Measurements from ENCODE around the gene TUBGCP4. TPM values are rescaled to one million over a fixed set of nuclear protein-coding genes. Genes with fewer than 3 reads are reported as not detected.

TUBGCP4 gene
- total RNA-seq, 1 experiment from 2014 or later, result 31.9 TPM

DNA sequence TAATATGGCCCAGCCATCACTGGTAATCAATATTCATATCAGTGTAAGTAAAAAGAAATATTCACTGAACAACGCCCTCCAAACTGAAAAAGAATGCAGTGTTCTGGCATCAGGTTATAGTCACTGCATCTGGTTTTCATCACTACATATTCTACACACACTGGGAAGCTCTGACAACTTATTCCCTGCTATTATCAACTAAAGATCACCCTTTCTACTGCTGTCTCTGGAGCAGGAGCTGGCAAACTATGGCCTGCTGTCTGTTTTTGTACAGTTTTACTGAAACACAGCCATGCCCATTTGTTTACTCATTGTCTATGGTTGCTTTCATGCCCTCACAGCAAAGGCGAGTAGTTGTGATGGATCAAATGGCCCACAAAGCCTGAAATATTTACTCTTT is 35.3 kb downstream of the TUBGCP4 start:
- H3K27ac ChIP-seq (ENCODE audit: low read length), result no peak overlapping the region
- no peak overlapping the region for H3K4me3 ChIP-seq (ENCODE audit: low read depth in 2 of 2, low read length in 2 of 2)
- TSS peak; percentile 49 for BruUV-seq (replicated peaks)
- TF ChIP-seq, protein P1, sequence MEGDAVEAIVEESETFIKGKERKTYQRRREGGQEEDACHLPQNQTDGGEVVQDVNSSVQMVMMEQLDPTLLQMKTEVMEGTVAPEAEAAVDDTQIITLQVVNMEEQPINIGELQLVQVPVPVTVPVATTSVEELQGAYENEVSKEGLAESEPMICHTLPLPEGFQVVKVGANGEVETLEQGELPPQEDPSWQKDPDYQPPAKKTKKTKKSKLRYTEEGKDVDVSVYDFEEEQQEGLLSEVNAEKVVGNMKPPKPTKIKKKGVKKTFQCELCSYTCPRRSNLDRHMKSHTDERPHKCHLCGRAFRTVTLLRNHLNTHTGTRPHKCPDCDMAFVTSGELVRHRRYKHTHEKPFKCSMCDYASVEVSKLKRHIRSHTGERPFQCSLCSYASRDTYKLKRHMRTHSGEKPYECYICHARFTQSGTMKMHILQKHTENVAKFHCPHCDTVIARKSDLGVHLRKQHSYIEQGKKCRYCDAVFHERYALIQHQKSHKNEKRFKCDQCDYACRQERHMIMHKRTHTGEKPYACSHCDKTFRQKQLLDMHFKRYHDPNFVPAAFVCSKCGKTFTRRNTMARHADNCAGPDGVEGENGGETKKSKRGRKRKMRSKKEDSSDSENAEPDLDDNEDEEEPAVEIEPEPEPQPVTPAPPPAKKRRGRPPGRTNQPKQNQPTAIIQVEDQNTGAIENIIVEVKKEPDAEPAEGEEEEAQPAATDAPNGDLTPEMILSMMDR (IDR thresholded peaks at IDR 0.05), result no peak
- no peak; the same call in none of the 2 replicates for TF ChIP-seq POLR2AphosphoS5 (IDR thresholded peaks at IDR 0.05; ENCODE audit: low read depth, low read length)
- TF ChIP-seq TCF7L2 (IDR thresholded peaks at IDR 0.05; ENCODE audit: low read depth, low read length), result no peak
- TF ChIP-seq SIN3A (IDR thresholded peaks at IDR 0.05; ENCODE audit: borderline replicate concordance, insufficient read depth, low read depth, low read length), result no peak
- TF ChIP-seq, protein P2, sequence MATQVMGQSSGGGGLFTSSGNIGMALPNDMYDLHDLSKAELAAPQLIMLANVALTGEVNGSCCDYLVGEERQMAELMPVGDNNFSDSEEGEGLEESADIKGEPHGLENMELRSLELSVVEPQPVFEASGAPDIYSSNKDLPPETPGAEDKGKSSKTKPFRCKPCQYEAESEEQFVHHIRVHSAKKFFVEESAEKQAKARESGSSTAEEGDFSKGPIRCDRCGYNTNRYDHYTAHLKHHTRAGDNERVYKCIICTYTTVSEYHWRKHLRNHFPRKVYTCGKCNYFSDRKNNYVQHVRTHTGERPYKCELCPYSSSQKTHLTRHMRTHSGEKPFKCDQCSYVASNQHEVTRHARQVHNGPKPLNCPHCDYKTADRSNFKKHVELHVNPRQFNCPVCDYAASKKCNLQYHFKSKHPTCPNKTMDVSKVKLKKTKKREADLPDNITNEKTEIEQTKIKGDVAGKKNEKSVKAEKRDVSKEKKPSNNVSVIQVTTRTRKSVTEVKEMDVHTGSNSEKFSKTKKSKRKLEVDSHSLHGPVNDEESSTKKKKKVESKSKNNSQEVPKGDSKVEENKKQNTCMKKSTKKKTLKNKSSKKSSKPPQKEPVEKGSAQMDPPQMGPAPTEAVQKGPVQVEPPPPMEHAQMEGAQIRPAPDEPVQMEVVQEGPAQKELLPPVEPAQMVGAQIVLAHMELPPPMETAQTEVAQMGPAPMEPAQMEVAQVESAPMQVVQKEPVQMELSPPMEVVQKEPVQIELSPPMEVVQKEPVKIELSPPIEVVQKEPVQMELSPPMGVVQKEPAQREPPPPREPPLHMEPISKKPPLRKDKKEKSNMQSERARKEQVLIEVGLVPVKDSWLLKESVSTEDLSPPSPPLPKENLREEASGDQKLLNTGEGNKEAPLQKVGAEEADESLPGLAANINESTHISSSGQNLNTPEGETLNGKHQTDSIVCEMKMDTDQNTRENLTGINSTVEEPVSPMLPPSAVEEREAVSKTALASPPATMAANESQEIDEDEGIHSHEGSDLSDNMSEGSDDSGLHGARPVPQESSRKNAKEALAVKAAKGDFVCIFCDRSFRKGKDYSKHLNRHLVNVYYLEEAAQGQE (IDR thresholded peaks at IDR 0.05; ENCODE audit: insufficient read depth in 1 of 2, low read depth in 2 of 2, low read length in 1 of 2), result no peak
- ATAC-seq (no peak), DNase-seq (ENCODE audit: low read depth, low spot score) (no peak)
- ChIA-PET POLR2A (interaction anchor here (0.6 kb wide), 1 partner anchor 33 kb away, joined by 7 read pairs; no protein-coding TSS in a partner anchor), CTCF (no interaction called here)
- no peaks in the 10 kb centered on the region for H3K27me3 ChIP-seq (ENCODE audit: control insufficient read depth, insufficient read depth, low read length)
- H3K9me3 ChIP-seq (ENCODE audit: control insufficient read depth, insufficient read depth, low read depth, low read length), result no peaks in the 10 kb centered on the region
- peaks cover 50% of the 10 kb centered on the region for H3K36me3 ChIP-seq (ENCODE audit: control insufficient read depth, insufficient read depth, low read length)
- intact Hi-C loops (cut with micrococcal nuclease; ENCODE audit: unreplicated experiment) (no loop called here), in situ Hi-C loops (cut with HindIII; ENCODE audit: low pct_unique_long_range_greater_than_20kb, low sequenced_read_pairs) (no loop called here)
- no peaks in the 10 kb centered on the region for H3K4me1 ChIP-seq (ENCODE audit: control insufficient read depth, insufficient read depth, low read length)

DNA sequence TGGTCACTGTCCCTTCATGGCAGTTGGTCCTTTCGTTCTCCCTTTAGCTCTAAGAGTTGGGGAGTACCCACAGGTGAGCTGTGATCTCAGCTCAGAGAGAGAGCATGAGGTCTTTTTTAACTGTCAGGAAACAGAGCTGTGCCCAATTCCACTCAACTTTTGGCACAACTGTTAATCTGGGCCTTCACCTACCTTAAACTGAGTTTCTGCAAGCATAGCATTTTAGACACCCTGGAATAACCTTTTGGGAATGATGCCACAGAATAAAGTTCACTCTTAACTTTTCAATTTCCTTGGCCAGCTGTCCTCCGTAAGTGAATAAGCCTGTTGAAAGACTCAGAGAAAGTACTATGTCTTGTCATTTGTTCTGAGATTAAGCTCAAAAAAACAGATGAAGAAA is 35.9 kb downstream of the TUBGCP4 start:
- ChIA-PET POLR2A (no interaction called here), CTCF (no interaction called here)
- in situ Hi-C loops (cut with HindIII; ENCODE audit: low pct_unique_long_range_greater_than_20kb, low sequenced_read_pairs), result no loop called here
- H3K27ac ChIP-seq (ENCODE audit: low read length), result no peak overlapping the region
- H3K9me3 ChIP-seq (ENCODE audit: control insufficient read depth, insufficient read depth, low read depth, low read length), result no peaks in the 10 kb centered on the region
- intact Hi-C loops (cut with micrococcal nuclease; ENCODE audit: unreplicated experiment), result no loop called here
- no peaks in the 10 kb centered on the region for H3K27me3 ChIP-seq (ENCODE audit: control insufficient read depth, insufficient read depth, low read length)
- no peak overlapping the region for H3K4me3 ChIP-seq (ENCODE audit: low read depth in 2 of 2, low read length in 2 of 2)
- TSS peak; percentile 29 for BruUV-seq (replicated peaks)
- H3K4me1 ChIP-seq (ENCODE audit: control insufficient read depth, insufficient read depth, low read length), result no peaks in the 10 kb centered on the region
- peaks cover 50% of the 10 kb centered on the region for H3K36me3 ChIP-seq (ENCODE audit: control insufficient read depth, insufficient read depth, low read length)
- DNase-seq (ENCODE audit: low read depth, low spot score) (no peak), ATAC-seq (no peak)
- TF ChIP-seq TCF7L2 (IDR thresholded peaks at IDR 0.05; ENCODE audit: low read depth, low read length) (no peak), SIN3A (IDR thresholded peaks at IDR 0.05; ENCODE audit: borderline replicate concordance, insufficient read depth, low read depth, low read length) (no peak), POLR2AphosphoS5 (IDR thresholded peaks at IDR 0.05; ENCODE audit: low read depth, low read length) (no peak)
- TF ChIP-seq, protein P1 (IDR thresholded peaks at IDR 0.05), result no peak
- TF ChIP-seq, protein P2 (IDR thresholded peaks at IDR 0.05; ENCODE audit: insufficient read depth in 1 of 2, low read depth in 2 of 2, low read length in 1 of 2), result no peak

Measured in Panc1 (cell line).